OCI-LY1 (cell line): ENCODE data around the gene P2RY10.
A peak's percentile ranks its signal among the peaks of the same experiment; 100 is the strongest.

Source experiments
- H2AFZ ChIP-seq: fragments of 200-600 bp; sonication (generic), shearing (Covaris generic); 2 replicates; pipeline ENCODE4 v1.6.0; 2014; ENCODE audit warnings: antibody characterized with exemption, mild to moderate bottlenecking, low read length
- H3F3A ChIP-seq: fragments of 200-600 bp; sonication (generic), shearing (Covaris generic); 2 replicates; pipeline ENCODE4 v1.6.0; 2014; ENCODE audit warnings: mild to moderate bottlenecking, antibody characterized with exemption, low read length, moderate library complexity; ENCODE audit not compliant: insufficient read depth
- H3K27ac ChIP-seq: fragments of 200-600 bp; sonication (generic); 2 replicates; pipeline ENCODE4 v1.5.1; 2014; ENCODE audit warnings: low read length, mixed run types, mild to moderate bottlenecking, low read depth; ENCODE audit not compliant: poor library complexity, severe bottlenecking
- H3K27me3 ChIP-seq: fragments of 200-600 bp; sonication (generic); 2 replicates; pipeline ENCODE4 v1.6.0; 2014; ENCODE audit warnings: antibody characterized with exemption, mild to moderate bottlenecking, low read length, moderate library complexity; ENCODE audit not compliant: insufficient read depth
- H3K36me3 ChIP-seq: fragments of 200-600 bp; sonication (generic); 2 replicates; pipeline ENCODE4 v1.6.1; 2014; ENCODE audit warnings: mild to moderate bottlenecking, antibody characterized with exemption, low read length, moderate library complexity, mixed read lengths; ENCODE audit not compliant: insufficient read depth
- H3K4me1 ChIP-seq: fragments of 200-600 bp; sonication (generic); 2 replicates; pipeline ENCODE4 v1.5.1; 2014; ENCODE audit warnings: mild to moderate bottlenecking, low read length, moderate library complexity; ENCODE audit not compliant: insufficient read depth, severe bottlenecking
- H3K4me2 ChIP-seq: fragments of 200-600 bp; sonication (generic), shearing (Covaris generic); 2 replicates; pipeline ENCODE4 v1.6.1; 2014; ENCODE audit warnings: low read length
- H3K4me3 ChIP-seq: fragments of 200-600 bp; sonication (generic); 2 replicates; pipeline ENCODE4 v1.5.1; 2014; ENCODE audit warnings: low read length, low read depth, mild to moderate bottlenecking, mixed read lengths; ENCODE audit not compliant: poor library complexity, severe bottlenecking
- H3K79me2 ChIP-seq: fragments of 200-600 bp; shearing (Covaris generic); 2 replicates; pipeline ENCODE4 v1.6.1; 2016; ENCODE audit warnings: mixed run types, low read length, mixed read lengths; ENCODE audit not compliant: insufficient read depth
- H3K9ac ChIP-seq: fragments of 200-600 bp; sonication (generic), shearing (Covaris generic); 2 replicates; pipeline ENCODE4 v1.6.1; 2014; ENCODE audit warnings: mild to moderate bottlenecking, low read length, mixed read lengths
- H3K9me2 ChIP-seq: fragments of 200-600 bp; sonication (generic), shearing (Covaris generic); 2 replicates; pipeline ENCODE4 v1.6.1; 2014; ENCODE audit warnings: low read depth, mild to moderate bottlenecking, low read length, mixed read lengths
- H3K9me3 ChIP-seq: fragments of 200-600 bp; shearing (Covaris generic); 2 replicates; pipeline ENCODE4 v1.6.1; 2014; ENCODE audit warnings: low read length, mixed read lengths
- H4K20me1 ChIP-seq: fragments of 200-600 bp; sonication (generic), shearing (Covaris generic); 2 replicates; pipeline ENCODE4 v1.6.0; 2016; ENCODE audit warnings: mild to moderate bottlenecking, low read length; ENCODE audit not compliant: insufficient read depth
- CTCF ChIP-seq: fragments of 200-600 bp; sonication (generic), shearing (Covaris generic); IDR thresholded peaks from 2 replicates; pipeline ENCODE4 v1.5.1; 2017; ENCODE audit warnings: mild to moderate bottlenecking, antibody characterized with exemption, low read length, moderate library complexity, mixed read lengths
- EZH2 ChIP-seq: fragments of 200-600 bp; sonication (generic), shearing (Covaris generic); IDR thresholded peaks from 2 replicates; pipeline ENCODE4 v1.8.0; 2017; ENCODE audit warnings: borderline replicate concordance, mixed run types, mild to moderate bottlenecking, antibody characterized with exemption, low read length, moderate library complexity, mixed read lengths

P2RY10 gene

GRCh38 chrX:78964598-78964997 is 19.4 kb downstream of the P2RY10 start:
- Histone ChIP-seq H3K9me3 (no peaks in the 10 kb centered on the region), H3K4me2 (no peak overlapping the region), H3K4me3 (no peak overlapping the region), H3F3A (no peaks in the 10 kb centered on the region), H3K9ac (no peak overlapping the region), H3K79me2 (no peaks in the 10 kb centered on the region), H3K27me3 (no peaks in the 10 kb centered on the region), H4K20me1 (no peaks in the 10 kb centered on the region), H3K4me1 (no peaks in the 10 kb centered on the region), H3K27ac (no peak overlapping the region), H3K9me2 (no peaks in the 10 kb centered on the region), H3K36me3 (peaks cover 20% of the 10 kb centered on the region), H2AFZ (no peak overlapping the region)
- TF ChIP-seq EZH2 (no peak), CTCF (no peak)

GRCh38 chrX:78979789-78980464 is 34.7 kb downstream of the P2RY10 start:
- Histone ChIP-seq H3F3A (no peaks in the 10 kb centered on the region), H3K9me3 (no peaks in the 10 kb centered on the region), H2AFZ (no peak overlapping the region), H3K27ac (no peak overlapping the region), H4K20me1 (no peaks in the 10 kb centered on the region), H3K27me3 (no peaks in the 10 kb centered on the region), H3K4me1 (peaks cover 7% of the 10 kb centered on the region), H3K9ac (no peak overlapping the region), H3K79me2 (no peaks in the 10 kb centered on the region), H3K4me2 (peak overlapping the region; percentile 27; the same call in 1 of the 2 replicates), H3K9me2 (no peaks in the 10 kb centered on the region), H3K36me3 (no peaks in the 10 kb centered on the region), H3K4me3 (no peak overlapping the region)
- no peak for TF ChIP-seq CTCF
- TF ChIP-seq EZH2: no peak

GRCh38 chrX:78989349-78989748 is 44.2 kb downstream of the P2RY10 start:
- no peak for TF ChIP-seq CTCF
- no peak for TF ChIP-seq EZH2
- no peaks in the 10 kb centered on the region for H3K9me3 ChIP-seq
- H2AFZ ChIP-seq: no peak overlapping the region
- H3K79me2 ChIP-seq: no peaks in the 10 kb centered on the region
- no peaks in the 10 kb centered on the region for H4K20me1 ChIP-seq
- H3K4me3 ChIP-seq: no peak overlapping the region
- H3K9me2 ChIP-seq: no peaks in the 10 kb centered on the region
- H3K27ac ChIP-seq: no peak overlapping the region
- H3K4me1 ChIP-seq: no peaks in the 10 kb centered on the region
- no peaks in the 10 kb centered on the region for H3K27me3 ChIP-seq
- H3K9ac ChIP-seq: no peak overlapping the region
- H3K36me3 ChIP-seq: no peaks in the 10 kb centered on the region
- no peak overlapping the region for H3K4me2 ChIP-seq
- H3F3A ChIP-seq: no peaks in the 10 kb centered on the region
